ENCODE measurements around the gene IL9R. TPM values are rescaled to one million over a fixed set of nuclear protein-coding genes. Genes with fewer than 3 reads are reported as not detected.
"Not testable (repeated sequence)": the region's sequence is repeated elsewhere in the genome, so short reads cannot be mapped to it uniquely, and the experiment has no call there.

Gene IL9R
- polyA plus RNA-seq, 1 experiment = not detected

GRCh38 chrX:156005144-156005543 is 7.6 kb downstream of the IL9R start:
- no peak for DNase-seq (ENCODE audit: low read depth)
- no peaks in the 10 kb centered on the region for H3K36me3 ChIP-seq (ENCODE audit: control insufficient read depth, insufficient read depth, low read length)
- ChIA-PET CTCF (no interaction called here), POLR2A (no interaction called here)
- no peak for TF ChIP-seq CTCF (IDR thresholded peaks at IDR 0.05; ENCODE audit: insufficient read depth, low read depth, low read length)
- H3K27me3 ChIP-seq (ENCODE audit: control insufficient read depth, insufficient read depth, low read length) = no peaks in the 10 kb centered on the region
- H3K4me3 ChIP-seq (ENCODE audit: low read depth, low read length) = no peak overlapping the region

- H3K36me3 ChIP-seq (ENCODE audit: control insufficient read depth, insufficient read depth, low read length); CTCF ChIA-PET; POLR2A ChIA-PET; H3K27me3 ChIP-seq (ENCODE audit: control insufficient read depth, insufficient read depth, low read length); DNase-seq (ENCODE audit: low read depth); H3K4me3 ChIP-seq (ENCODE audit: low read depth, low read length): not testable (repeated sequence)
Measured at GRCh38 chrX:156006468-156006867, 9.0 kb downstream of the IL9R start.

- CTCF ChIA-PET; H3K36me3 ChIP-seq (ENCODE audit: control insufficient read depth, insufficient read depth, low read length); DNase-seq (ENCODE audit: low read depth); POLR2A ChIA-PET; H3K27me3 ChIP-seq (ENCODE audit: control insufficient read depth, insufficient read depth, low read length); H3K4me3 ChIP-seq (ENCODE audit: low read depth, low read length): not testable (repeated sequence)
Measured at GRCh38 chrX:156008379-156008778, 10.9 kb downstream of the IL9R start.

- CTCF ChIA-PET = no interaction called here
- DNase-seq (ENCODE audit: low read depth) = no peak
Measured at GRCh38 chrX:156008915-156009314, 11.4 kb downstream of the IL9R start.

GRCh38 chrX:156009691-156010090 is 12.2 kb downstream of the IL9R start:
- H3K36me3 ChIP-seq (ENCODE audit: control insufficient read depth, insufficient read depth, low read length); POLR2A ChIA-PET; DNase-seq (ENCODE audit: low read depth); CTCF ChIA-PET; H3K27me3 ChIP-seq (ENCODE audit: control insufficient read depth, insufficient read depth, low read length); H3K4me3 ChIP-seq (ENCODE audit: low read depth, low read length): not testable (repeated sequence)

More at GRCh38 chrX:156008915-156009314, 11.4 kb downstream of the IL9R start:
- H3K27me3 ChIP-seq (ENCODE audit: control insufficient read depth, insufficient read depth, low read length) = no peaks in the 10 kb centered on the region
- TF ChIP-seq CTCF (IDR thresholded peaks at IDR 0.05; ENCODE audit: insufficient read depth, low read depth, low read length) = no peak
- H3K4me3 ChIP-seq (ENCODE audit: low read depth, low read length) = no peak overlapping the region
- H3K36me3 ChIP-seq (ENCODE audit: control insufficient read depth, insufficient read depth, low read length) = no peaks in the 10 kb centered on the region
- POLR2A ChIA-PET = no interaction called here

- DNase-seq (ENCODE audit: low read depth); H3K36me3 ChIP-seq (ENCODE audit: control insufficient read depth, insufficient read depth, low read length); H3K27me3 ChIP-seq (ENCODE audit: control insufficient read depth, insufficient read depth, low read length); POLR2A ChIA-PET; CTCF ChIA-PET; H3K4me3 ChIP-seq (ENCODE audit: low read depth, low read length): not testable (repeated sequence)
Measured at GRCh38 chrX:156013286-156013953, 15.9 kb downstream of the IL9R start.

- CTCF ChIA-PET; POLR2A ChIA-PET; H3K36me3 ChIP-seq (ENCODE audit: control insufficient read depth, insufficient read depth, low read length); H3K4me3 ChIP-seq (ENCODE audit: low read depth, low read length); H3K27me3 ChIP-seq (ENCODE audit: control insufficient read depth, insufficient read depth, low read length); DNase-seq (ENCODE audit: low read depth): not testable (repeated sequence)
Measured at GRCh38 chrX:156019846-156020245, 22.4 kb downstream of the IL9R start.

- H3K4me3 ChIP-seq (ENCODE audit: low read depth, low read length); CTCF ChIA-PET; H3K27me3 ChIP-seq (ENCODE audit: control insufficient read depth, insufficient read depth, low read length); POLR2A ChIA-PET; DNase-seq (ENCODE audit: low read depth); H3K36me3 ChIP-seq (ENCODE audit: control insufficient read depth, insufficient read depth, low read length): not testable (repeated sequence)
Measured at GRCh38 chrX:156023002-156023401, 25.5 kb downstream of the IL9R start.

GRCh38 chrX:156024949-156025492 is 27.5 kb downstream of the IL9R start:
- H3K36me3 ChIP-seq (ENCODE audit: control insufficient read depth, insufficient read depth, low read length); DNase-seq (ENCODE audit: low read depth); H3K4me3 ChIP-seq (ENCODE audit: low read depth, low read length); CTCF ChIA-PET; H3K27me3 ChIP-seq (ENCODE audit: control insufficient read depth, insufficient read depth, low read length); POLR2A ChIA-PET: not testable (repeated sequence)

- POLR2A ChIA-PET; DNase-seq (ENCODE audit: low read depth); CTCF ChIA-PET; H3K4me3 ChIP-seq (ENCODE audit: low read depth, low read length); H3K36me3 ChIP-seq (ENCODE audit: control insufficient read depth, insufficient read depth, low read length); H3K27me3 ChIP-seq (ENCODE audit: control insufficient read depth, insufficient read depth, low read length): not testable (repeated sequence)
Measured at GRCh38 chrX:156028653-156029237, 31.2 kb downstream of the IL9R start.

- H3K4me3 ChIP-seq (ENCODE audit: low read depth, low read length); H3K36me3 ChIP-seq (ENCODE audit: control insufficient read depth, insufficient read depth, low read length); DNase-seq (ENCODE audit: low read depth); CTCF ChIA-PET; H3K27me3 ChIP-seq (ENCODE audit: control insufficient read depth, insufficient read depth, low read length); POLR2A ChIA-PET: not testable (repeated sequence)
Measured at GRCh38 chrX:156029296-156029695, 31.8 kb downstream of the IL9R start.

Data from BJ (cell line).